Gastrocnemius medialis (tissue), 4 donors: ENCODE measurements around the gene TEAD2.

Experiments used
- POLR2A ChIP-seq, 2 donors: fragments of 450-650 bp; IDR thresholded peaks; one replicate each; pipeline ENCODE4 v1.6.1; 2017; ENCODE audit warnings: antibody characterized with exemption in 2 of 2, mild to moderate bottlenecking in 2 of 2, moderate library complexity in 2 of 2
- TF ChIP-seq, protein P1 (sequence below), 5 experiments: fragments of 450-650 bp in 3 of 5; fragments of 200-600 bp in 2 of 5; sonication (generic) in 2 of 5; IDR thresholded peaks in 4 of 5; conservative IDR thresholded peaks in 1 of 5; 1 replicate in 4 of 5; 2 replicates in 1 of 5; pipeline ENCODE4 v1.5.1; 2016 to 2019; ENCODE audit warnings: antibody characterized with exemption in 5 of 5, mild to moderate bottlenecking in 3 of 5, moderate library complexity in 3 of 5

GRCh38 chr19:49364083-49364737, 2.0 kb upstream of the TEAD2 start:
- TF ChIP-seq, protein P1, sequence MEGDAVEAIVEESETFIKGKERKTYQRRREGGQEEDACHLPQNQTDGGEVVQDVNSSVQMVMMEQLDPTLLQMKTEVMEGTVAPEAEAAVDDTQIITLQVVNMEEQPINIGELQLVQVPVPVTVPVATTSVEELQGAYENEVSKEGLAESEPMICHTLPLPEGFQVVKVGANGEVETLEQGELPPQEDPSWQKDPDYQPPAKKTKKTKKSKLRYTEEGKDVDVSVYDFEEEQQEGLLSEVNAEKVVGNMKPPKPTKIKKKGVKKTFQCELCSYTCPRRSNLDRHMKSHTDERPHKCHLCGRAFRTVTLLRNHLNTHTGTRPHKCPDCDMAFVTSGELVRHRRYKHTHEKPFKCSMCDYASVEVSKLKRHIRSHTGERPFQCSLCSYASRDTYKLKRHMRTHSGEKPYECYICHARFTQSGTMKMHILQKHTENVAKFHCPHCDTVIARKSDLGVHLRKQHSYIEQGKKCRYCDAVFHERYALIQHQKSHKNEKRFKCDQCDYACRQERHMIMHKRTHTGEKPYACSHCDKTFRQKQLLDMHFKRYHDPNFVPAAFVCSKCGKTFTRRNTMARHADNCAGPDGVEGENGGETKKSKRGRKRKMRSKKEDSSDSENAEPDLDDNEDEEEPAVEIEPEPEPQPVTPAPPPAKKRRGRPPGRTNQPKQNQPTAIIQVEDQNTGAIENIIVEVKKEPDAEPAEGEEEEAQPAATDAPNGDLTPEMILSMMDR (IDR thresholded peaks at IDR 0.05 in 4 of 5, conservative IDR thresholded peaks at IDR 0.05 in 1 of 5) = no peak
- TF ChIP-seq POLR2A (IDR thresholded peaks at IDR 0.05) = no peak
